GM18861 (cell line): ENCODE measurements around the gene CCNI.
"Not testable (repeated sequence)": the region's sequence is repeated elsewhere in the genome, so short reads cannot be mapped to it uniquely, and the experiment has no call there.

ENCODE experiments used
- ATAC-seq: cut with Tn5 transposase; IDR thresholded peaks from one replicate; pipeline ENCODE4 v1.9.1; 2021; ENCODE audit not compliant: unreplicated experiment

CCNI gene

GRCh38 chr4:77082886-77083608, 7.3 kb upstream of the CCNI start:
- no peak for ATAC-seq

- not testable (repeated sequence) for ATAC-seq
Observed at GRCh38 chr4:77080806-77081205, 5.0 kb upstream of the CCNI start.

- no peak for ATAC-seq
Observed at GRCh38 chr4:77079281-77079680, 3.5 kb upstream of the CCNI start.

GRCh38 chr4:77078401-77078800, 2.6 kb upstream of the CCNI start:
- ATAC-seq = no peak

- ATAC-seq = no peak
Observed at GRCh38 chr4:77076889-77077635, 1.3 kb upstream of the CCNI start.

- peak; percentile 37 for ATAC-seq
Observed at GRCh38 chr4:77074981-77075855, 571 bp downstream of the CCNI start.

- ATAC-seq = no peak
Observed at GRCh38 chr4:77074381-77074831, 1.4 kb downstream of the CCNI start.

GRCh38 chr4:77073981-77074380, 1.8 kb downstream of the CCNI start:
- no peak for ATAC-seq

- ATAC-seq = no peak
Observed at GRCh38 chr4:77073106-77073809, 2.5 kb downstream of the CCNI start.

GRCh38 chr4:77072195-77072753, 3.5 kb downstream of the CCNI start:
- ATAC-seq = no peak

GRCh38 chr4:77069514-77069913, 6.3 kb downstream of the CCNI start:
- not testable (repeated sequence) for ATAC-seq

- ATAC-seq = no peak
Observed at GRCh38 chr4:77065382-77065781, 10.4 kb downstream of the CCNI start.

GRCh38 chr4:77062856-77063255, 12.9 kb downstream of the CCNI start:
- ATAC-seq = no peak

GRCh38 chr4:77052352-77052751, 23.4 kb downstream of the CCNI start:
- ATAC-seq = no peak

GRCh38 chr4:77050962-77051361, 24.8 kb downstream of the CCNI start:
- ATAC-seq = no peak

- no peak for ATAC-seq
Observed at GRCh38 chr4:77047037-77047436, 28.8 kb downstream of the CCNI start.

GRCh38 chr4:77045490-77045889, 30.3 kb downstream of the CCNI start:
- no peak for ATAC-seq

GRCh38 chr4:77044461-77045150, 31.2 kb downstream of the CCNI start:
- no peak for ATAC-seq

GRCh38 chr4:77043507-77044136, 32.2 kb downstream of the CCNI start:
- no peak for ATAC-seq
